ENCODE measurements around the gene SLC25A51.
"Not testable (repeated sequence)": the region's sequence is repeated elsewhere in the genome, so short reads cannot be mapped to it uniquely, and the experiment has no call there.

The SLC25A51 gene

DNA sequence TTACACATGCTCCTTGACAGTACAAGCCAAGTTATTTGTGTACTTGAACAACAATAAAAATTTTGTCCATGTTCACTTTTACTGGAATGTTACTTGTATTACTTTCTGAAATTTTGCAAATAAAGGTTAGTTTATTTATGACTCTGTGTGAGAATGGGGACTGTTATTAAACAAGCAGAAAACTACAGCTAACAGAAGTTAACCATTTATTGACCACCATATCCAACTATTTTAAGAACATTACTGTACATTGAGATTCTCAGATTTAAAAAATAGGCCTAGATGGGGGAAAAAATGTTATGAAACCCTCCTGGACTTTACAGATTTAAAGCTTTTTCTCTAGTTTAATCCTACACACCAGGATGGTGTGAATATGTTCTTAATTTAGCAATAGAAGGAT lies 1.8 kb downstream of the SLC25A51 start:
- no peaks in the 10 kb centered on the region; the same call in none of the 2 replicates for H3K4me1 ChIP-seq
- no peak for DNase-seq
- H3K27me3 ChIP-seq = no peaks in the 10 kb centered on the region
- no peak overlapping the region; the same call in 1 of the 2 replicates for H3K4me3 ChIP-seq (ENCODE audit: low read depth, low read length)
- H3K9me3 ChIP-seq = no peaks in the 10 kb centered on the region
- peaks cover 16% of the 10 kb centered on the region for H3K36me3 ChIP-seq
- TF ChIP-seq, protein P1, sequence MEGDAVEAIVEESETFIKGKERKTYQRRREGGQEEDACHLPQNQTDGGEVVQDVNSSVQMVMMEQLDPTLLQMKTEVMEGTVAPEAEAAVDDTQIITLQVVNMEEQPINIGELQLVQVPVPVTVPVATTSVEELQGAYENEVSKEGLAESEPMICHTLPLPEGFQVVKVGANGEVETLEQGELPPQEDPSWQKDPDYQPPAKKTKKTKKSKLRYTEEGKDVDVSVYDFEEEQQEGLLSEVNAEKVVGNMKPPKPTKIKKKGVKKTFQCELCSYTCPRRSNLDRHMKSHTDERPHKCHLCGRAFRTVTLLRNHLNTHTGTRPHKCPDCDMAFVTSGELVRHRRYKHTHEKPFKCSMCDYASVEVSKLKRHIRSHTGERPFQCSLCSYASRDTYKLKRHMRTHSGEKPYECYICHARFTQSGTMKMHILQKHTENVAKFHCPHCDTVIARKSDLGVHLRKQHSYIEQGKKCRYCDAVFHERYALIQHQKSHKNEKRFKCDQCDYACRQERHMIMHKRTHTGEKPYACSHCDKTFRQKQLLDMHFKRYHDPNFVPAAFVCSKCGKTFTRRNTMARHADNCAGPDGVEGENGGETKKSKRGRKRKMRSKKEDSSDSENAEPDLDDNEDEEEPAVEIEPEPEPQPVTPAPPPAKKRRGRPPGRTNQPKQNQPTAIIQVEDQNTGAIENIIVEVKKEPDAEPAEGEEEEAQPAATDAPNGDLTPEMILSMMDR (IDR thresholded peaks at IDR 0.05; ENCODE audit: low read depth, low read length) = no peak

DNA sequence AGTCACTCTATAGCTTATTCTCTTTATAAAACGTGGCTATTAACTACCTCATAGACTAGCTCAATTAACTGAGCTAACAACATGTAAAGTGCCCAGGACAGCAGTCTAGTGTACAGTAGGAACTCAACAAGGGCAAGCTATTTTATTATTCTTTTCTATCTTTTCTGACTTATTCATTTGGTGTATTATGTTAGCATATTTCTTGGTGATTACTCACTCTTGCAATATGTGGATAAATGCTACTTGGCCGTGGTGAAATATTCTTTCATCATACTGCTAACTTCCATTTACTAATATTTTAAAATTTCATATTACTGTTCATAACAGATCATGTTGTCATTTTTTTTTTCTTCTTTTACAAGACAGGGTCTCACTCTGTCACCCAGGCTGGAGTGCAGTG lies 4.9 kb downstream of the SLC25A51 start:
- DNase-seq = no peak
- H3K4me3 ChIP-seq (ENCODE audit: low read depth, low read length) = no peak overlapping the region
- no peaks in the 10 kb centered on the region for H3K27me3 ChIP-seq
- no peaks in the 10 kb centered on the region for H3K9me3 ChIP-seq
- H3K36me3 ChIP-seq = peaks cover 41% of the 10 kb centered on the region
- H3K4me1 ChIP-seq = no peaks in the 10 kb centered on the region; the same call in 1 of the 2 replicates
- TF ChIP-seq, protein P1 (IDR thresholded peaks at IDR 0.05; ENCODE audit: low read depth, low read length) = no peak

DNA sequence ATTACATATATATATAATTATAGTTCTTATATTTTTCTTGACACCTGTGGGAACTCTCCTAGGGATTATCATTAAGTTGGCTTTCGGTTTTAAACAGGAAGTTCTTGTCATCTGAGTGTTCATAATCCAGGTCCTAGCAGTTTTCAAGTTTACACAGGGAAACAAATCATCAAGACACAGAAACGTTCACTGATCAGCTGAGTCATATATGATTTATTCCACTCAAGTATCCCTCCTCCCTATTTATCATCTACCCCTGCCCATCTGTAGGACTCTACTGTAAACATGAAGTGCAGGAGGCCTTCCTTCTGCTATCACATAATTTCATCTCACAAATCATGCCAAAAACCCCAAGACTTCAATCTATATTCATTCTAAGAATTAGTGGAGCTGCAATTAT lies 6.3 kb downstream of the SLC25A51 start:
- DNase-seq = no peak
- H3K4me1 ChIP-seq = no peaks in the 10 kb centered on the region; the same call in 1 of the 2 replicates
- H3K36me3 ChIP-seq = peaks cover 48% of the 10 kb centered on the region
- no peak overlapping the region for H3K4me3 ChIP-seq (ENCODE audit: low read depth, low read length)
- TF ChIP-seq, protein P1 (IDR thresholded peaks at IDR 0.05; ENCODE audit: low read depth, low read length) = no peak
- H3K27me3 ChIP-seq = no peaks in the 10 kb centered on the region
- no peaks in the 10 kb centered on the region for H3K9me3 ChIP-seq

DNA sequence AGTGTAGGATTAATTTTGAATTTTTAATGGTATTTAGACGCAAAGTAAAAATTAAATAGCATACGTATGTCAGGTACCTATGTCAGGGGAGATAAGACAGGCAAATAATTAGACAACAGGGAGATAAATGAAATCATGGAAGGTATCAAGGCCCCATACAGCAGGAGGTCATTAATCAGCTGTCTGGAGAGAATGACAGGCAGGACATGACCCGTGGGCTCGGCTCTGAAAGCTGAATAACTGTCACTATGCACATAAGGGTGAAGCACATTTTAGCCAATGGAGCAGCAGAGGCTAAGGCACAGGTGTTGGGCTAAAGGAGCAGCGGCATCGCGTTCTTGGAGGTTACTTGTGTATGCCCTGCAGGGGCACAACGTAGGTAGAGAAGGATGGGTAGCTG lies 11.9 kb downstream of the SLC25A51 start:
- Histone ChIP-seq H3K9me3 (no peaks in the 10 kb centered on the region), H3K4me1 (peaks cover 4% of the 10 kb centered on the region; the same call in 1 of the 2 replicates), H3K36me3 (peaks cover 45% of the 10 kb centered on the region), H3K27me3 (no peaks in the 10 kb centered on the region), H3K4me3 (ENCODE audit: low read depth, low read length) (no peak overlapping the region)
- DNase-seq = no peak
- TF ChIP-seq, protein P1 (IDR thresholded peaks at IDR 0.05; ENCODE audit: low read depth, low read length) = no peak

DNA sequence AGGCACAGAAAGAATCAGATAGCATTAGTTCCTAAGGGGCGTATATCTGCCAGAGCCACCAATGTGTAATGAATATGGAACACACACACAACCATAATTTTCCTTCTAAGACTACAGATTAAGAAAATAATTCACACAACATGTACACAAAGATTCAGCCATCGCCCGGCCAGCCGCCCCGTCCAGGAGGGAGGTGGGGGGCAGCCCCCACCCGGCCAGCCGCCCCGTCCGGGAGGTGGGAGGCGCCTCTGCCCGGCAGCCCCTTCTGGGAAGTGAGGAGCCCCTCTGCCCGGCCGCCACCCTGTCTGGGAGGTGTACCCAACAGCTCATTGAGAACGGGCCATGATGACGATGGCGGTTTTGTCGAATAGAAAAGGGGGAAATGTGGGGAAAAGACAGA lies 12.9 kb downstream of the SLC25A51 start:
- H3K27me3 ChIP-seq; H3K4me3 ChIP-seq (ENCODE audit: low read depth, low read length); DNase-seq; H3K9me3 ChIP-seq; H3K4me1 ChIP-seq: not testable (repeated sequence)
- peaks cover 37% of the 10 kb centered on the region for H3K36me3 ChIP-seq

DNA sequence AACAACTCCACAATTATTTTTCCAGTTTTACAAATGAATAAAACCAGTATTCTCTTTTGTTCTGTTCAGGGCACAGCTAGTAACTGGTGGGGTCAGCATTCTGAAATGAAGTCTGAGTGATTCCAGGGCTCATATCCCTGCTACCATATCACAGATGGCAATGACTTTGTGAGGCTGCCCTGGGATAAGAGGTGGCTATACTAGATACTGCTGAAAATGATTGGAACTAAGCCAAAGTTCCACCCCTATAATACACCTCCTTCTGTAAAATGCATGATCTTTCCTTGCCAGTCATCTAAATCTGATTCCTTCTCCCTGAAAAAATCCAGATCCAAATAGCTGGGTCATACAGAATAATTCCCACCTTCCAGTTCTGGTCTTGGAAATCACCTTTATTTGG lies 14.4 kb downstream of the SLC25A51 start:
- no peaks in the 10 kb centered on the region for H3K27me3 ChIP-seq
- TF ChIP-seq, protein P1 (IDR thresholded peaks at IDR 0.05; ENCODE audit: low read depth, low read length) = no peak
- peaks cover 22% of the 10 kb centered on the region for H3K36me3 ChIP-seq
- H3K4me3 ChIP-seq (ENCODE audit: low read depth, low read length) = no peak overlapping the region
- H3K9me3 ChIP-seq = no peaks in the 10 kb centered on the region
- no peak for DNase-seq
- H3K4me1 ChIP-seq = peaks cover 4% of the 10 kb centered on the region; the same call in 1 of the 2 replicates

DNA sequence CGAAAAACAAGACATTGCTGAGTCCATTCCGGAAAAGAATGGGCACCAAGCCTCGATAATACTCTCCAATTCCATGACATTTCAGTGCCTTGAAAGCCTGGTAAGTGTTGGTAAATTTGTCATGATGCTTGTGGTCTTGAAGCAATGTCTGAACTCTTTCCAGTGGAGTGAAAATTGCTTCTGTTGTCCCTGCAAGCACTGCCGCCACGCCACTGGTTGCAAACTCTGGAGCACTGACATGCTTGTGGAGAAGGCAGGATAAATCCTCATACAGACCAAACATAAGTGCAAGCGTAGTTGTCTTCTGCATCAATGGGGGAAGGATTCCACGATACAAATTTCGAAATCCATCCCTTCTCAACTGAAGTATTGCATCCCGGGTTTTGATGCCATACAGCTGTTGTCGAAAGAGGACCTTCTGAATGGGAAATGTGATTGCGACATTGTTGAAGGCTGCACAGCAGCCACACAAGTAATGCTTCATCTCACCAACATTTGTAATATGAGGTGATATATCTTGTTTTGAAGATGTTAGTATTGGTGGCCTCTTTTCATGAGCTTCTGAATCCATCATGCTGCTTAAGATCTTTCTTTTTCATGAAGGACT lies 15.8 kb downstream of the SLC25A51 start:
- not testable (repeated sequence) for H3K27me3 ChIP-seq; H3K4me3 ChIP-seq (ENCODE audit: low read depth, low read length); H3K9me3 ChIP-seq; DNase-seq; H3K4me1 ChIP-seq
- peaks cover 17% of the 10 kb centered on the region for H3K36me3 ChIP-seq

Data from BE2C (cell line).